Activated T-cell treated with anti-CD3 and anti-CD28 coated beads, Interleukin-2, amount 50 U/mL, for 4 hours (primary cell): ENCODE data around the gene NEB. TPM values are rescaled to one million over a fixed set of nuclear protein-coding genes. Genes with fewer than 3 reads are reported as not detected.

Source experiments
- ATAC-seq, 2 donors: fragments of 200-7000 bp; cut with Tn5 transposase; one replicate each; pipeline ENCODE4 v1.10.0; 2021
- DNase-seq: peaks from one replicate; pipeline ENCODE4 v3.0.0-alpha.2; 2020
- H3K27me3 Mint-ChIP-seq: one replicate; pipeline ENCODE4 v1.8.0; 2021; ENCODE audit warnings: low read depth, mixed read lengths
- H3K36me3 Mint-ChIP-seq: one replicate; pipeline ENCODE4 v1.8.0; 2022; ENCODE audit warnings: mixed read lengths; ENCODE audit not compliant: insufficient read depth
- H3K4me1 Mint-ChIP-seq: one replicate; pipeline ENCODE4 v1.8.0; 2021; ENCODE audit warnings: low read depth, mixed read lengths
- H3K4me3 Mint-ChIP-seq: one replicate; pipeline ENCODE4 v1.8.0; 2021; ENCODE audit warnings: mild to moderate bottlenecking, moderate library complexity, mixed read lengths
- H3K9me3 Mint-ChIP-seq: one replicate; pipeline ENCODE4 v1.8.0; 2021; ENCODE audit warnings: mixed read lengths
- total RNA-seq, 3 donors: library from RNA; stranded (reverse); gene quantifications; one replicate each; pipeline ENCODE4 v1.2.1, GENCODE V29; 2021

NEB gene, protein sequence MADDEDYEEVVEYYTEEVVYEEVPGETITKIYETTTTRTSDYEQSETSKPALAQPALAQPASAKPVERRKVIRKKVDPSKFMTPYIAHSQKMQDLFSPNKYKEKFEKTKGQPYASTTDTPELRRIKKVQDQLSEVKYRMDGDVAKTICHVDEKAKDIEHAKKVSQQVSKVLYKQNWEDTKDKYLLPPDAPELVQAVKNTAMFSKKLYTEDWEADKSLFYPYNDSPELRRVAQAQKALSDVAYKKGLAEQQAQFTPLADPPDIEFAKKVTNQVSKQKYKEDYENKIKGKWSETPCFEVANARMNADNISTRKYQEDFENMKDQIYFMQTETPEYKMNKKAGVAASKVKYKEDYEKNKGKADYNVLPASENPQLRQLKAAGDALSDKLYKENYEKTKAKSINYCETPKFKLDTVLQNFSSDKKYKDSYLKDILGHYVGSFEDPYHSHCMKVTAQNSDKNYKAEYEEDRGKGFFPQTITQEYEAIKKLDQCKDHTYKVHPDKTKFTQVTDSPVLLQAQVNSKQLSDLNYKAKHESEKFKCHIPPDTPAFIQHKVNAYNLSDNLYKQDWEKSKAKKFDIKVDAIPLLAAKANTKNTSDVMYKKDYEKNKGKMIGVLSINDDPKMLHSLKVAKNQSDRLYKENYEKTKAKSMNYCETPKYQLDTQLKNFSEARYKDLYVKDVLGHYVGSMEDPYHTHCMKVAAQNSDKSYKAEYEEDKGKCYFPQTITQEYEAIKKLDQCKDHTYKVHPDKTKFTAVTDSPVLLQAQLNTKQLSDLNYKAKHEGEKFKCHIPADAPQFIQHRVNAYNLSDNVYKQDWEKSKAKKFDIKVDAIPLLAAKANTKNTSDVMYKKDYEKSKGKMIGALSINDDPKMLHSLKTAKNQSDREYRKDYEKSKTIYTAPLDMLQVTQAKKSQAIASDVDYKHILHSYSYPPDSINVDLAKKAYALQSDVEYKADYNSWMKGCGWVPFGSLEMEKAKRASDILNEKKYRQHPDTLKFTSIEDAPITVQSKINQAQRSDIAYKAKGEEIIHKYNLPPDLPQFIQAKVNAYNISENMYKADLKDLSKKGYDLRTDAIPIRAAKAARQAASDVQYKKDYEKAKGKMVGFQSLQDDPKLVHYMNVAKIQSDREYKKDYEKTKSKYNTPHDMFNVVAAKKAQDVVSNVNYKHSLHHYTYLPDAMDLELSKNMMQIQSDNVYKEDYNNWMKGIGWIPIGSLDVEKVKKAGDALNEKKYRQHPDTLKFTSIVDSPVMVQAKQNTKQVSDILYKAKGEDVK (N-terminal part only)
- total RNA-seq: under 1 TPM; 0.25 to 0.50 (median 0.46) TPM

- DNase-seq: no peak
- peaks cover 5% of the 10 kb centered on the region for H3K4me1 Mint-ChIP-seq
- H3K27me3 Mint-ChIP-seq: no peaks in the 10 kb centered on the region
- H3K4me3 Mint-ChIP-seq: no peak within 1 kb of the TSS
- H3K9me3 Mint-ChIP-seq: no peaks in the 10 kb centered on the region
- no peak for ATAC-seq
- no peaks in the 10 kb centered on the region for H3K36me3 Mint-ChIP-seq
These were observed at the start of gene NEB for GRCh38 chr2:151733771-151734672. Gene NEB, minus strand, starts transcription at chr2:151734476. Its CDS starts 1,320 bp downstream, at chr2:151733156.

DNA sequence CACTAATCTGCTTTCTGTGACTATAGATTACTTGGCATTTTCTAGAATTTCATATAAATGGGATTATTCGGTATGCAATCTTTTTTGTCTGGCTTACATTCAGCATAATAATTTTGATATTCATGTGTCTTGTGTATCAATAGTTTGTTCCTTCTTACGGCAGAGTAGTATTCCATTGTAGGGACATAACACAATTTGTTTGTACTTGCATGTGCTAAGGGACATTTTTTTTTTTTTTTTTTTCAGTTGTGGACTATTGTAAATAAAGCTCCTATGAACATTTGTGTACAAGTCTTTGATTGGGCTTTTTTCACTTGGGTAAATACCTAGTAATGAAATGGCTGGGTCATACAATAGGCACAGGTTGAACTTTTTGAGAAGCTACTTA, 48.9 kb upstream of the NEB start:
- H3K4me1 Mint-ChIP-seq: no peaks in the 10 kb centered on the region
- ATAC-seq (no peak), DNase-seq (no peak)
- no peaks in the 10 kb centered on the region for H3K27me3 Mint-ChIP-seq
- no peak overlapping the region for H3K4me3 Mint-ChIP-seq
- peaks cover 50% of the 10 kb centered on the region for H3K36me3 Mint-ChIP-seq
- H3K9me3 Mint-ChIP-seq: peaks cover 3% of the 10 kb centered on the region

DNA sequence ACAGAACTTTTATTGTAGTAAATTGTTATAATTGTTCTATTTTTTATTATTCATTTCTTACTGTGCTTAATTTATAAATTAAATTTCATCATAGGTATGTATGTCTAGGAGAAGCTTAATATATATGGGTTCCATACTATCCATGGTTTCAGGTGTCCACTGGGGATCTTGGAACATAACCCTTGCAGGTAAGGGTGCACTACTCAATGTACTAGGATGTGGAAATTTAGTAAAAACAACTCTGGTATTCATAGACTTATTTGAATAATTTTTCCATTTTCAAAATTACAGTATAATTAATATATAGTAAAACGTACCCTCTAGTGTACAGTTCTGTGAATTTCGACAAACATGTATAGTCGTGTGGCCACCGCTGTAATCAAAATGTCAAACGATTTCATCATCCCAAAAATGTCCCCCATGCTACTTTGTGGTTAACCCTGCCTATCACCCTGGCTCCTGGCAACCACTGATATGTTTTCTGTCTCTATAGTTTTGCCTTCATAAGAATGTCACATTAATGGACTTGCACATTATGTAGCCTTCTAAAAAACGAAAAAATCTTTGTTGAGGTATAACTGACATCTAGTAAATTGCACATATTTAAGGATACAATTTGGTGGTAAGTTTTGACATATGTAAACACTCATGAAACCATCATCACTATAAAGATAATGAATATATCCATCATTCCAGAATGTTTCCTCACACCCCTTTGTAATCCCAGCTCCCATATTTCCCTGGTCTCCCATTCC, 48.3 kb upstream of the NEB start:
- Mint-ChIP-seq H3K27me3 (no peaks in the 10 kb centered on the region), H3K4me1 (no peaks in the 10 kb centered on the region), H3K36me3 (peaks cover 50% of the 10 kb centered on the region), H3K4me3 (no peak overlapping the region), H3K9me3 (peaks cover 3% of the 10 kb centered on the region)
- ATAC-seq (no peak), DNase-seq (no peak)

DNA sequence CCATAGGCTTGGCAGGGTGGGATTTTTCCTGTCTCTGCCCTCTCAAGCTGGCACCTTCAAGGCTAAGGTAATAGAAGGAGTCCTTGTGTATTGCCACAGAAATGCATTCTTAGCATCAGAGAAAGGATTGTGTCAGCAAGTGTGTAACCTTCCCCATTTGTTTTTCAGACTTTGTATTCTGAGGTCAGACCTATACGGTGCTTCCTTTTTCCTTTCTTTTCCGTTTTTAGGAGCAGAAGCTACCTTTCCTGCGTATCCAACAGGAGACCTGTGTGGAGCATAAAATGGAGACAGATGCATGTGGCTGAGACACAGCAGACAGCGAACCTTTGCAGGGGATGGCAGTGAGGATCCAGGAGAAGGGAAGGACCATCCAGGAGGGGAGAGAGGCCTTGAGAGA, 47.4 kb upstream of the NEB start:
- no peak overlapping the region for H3K4me3 Mint-ChIP-seq
- H3K36me3 Mint-ChIP-seq: peaks cover 56% of the 10 kb centered on the region
- ATAC-seq: no peak
- peaks cover 3% of the 10 kb centered on the region for H3K9me3 Mint-ChIP-seq
- no peaks in the 10 kb centered on the region for H3K4me1 Mint-ChIP-seq
- no peak for DNase-seq
- H3K27me3 Mint-ChIP-seq: no peaks in the 10 kb centered on the region

- Mint-ChIP-seq H3K27me3 (no peaks in the 10 kb centered on the region), H3K4me1 (no peaks in the 10 kb centered on the region), H3K36me3 (peaks cover 57% of the 10 kb centered on the region), H3K4me3 (no peak overlapping the region), H3K9me3 (peaks cover 3% of the 10 kb centered on the region)
- DNase-seq (no peak), ATAC-seq (no peak)
These were observed 46.7 kb upstream of the NEB start for GRCh38 chr2:151780938-151781337.

GRCh38 chr2:151777935-151778334, 43.7 kb upstream of the NEB start:
- DNase-seq: no peak
- no peak overlapping the region for H3K4me3 Mint-ChIP-seq
- no peaks in the 10 kb centered on the region for H3K27me3 Mint-ChIP-seq
- peaks cover 45% of the 10 kb centered on the region for H3K36me3 Mint-ChIP-seq
- no peak for ATAC-seq
- H3K9me3 Mint-ChIP-seq: peaks cover 3% of the 10 kb centered on the region
- peaks cover 7% of the 10 kb centered on the region for H3K4me1 Mint-ChIP-seq

- H3K36me3 Mint-ChIP-seq: peaks cover 42% of the 10 kb centered on the region
- H3K4me1 Mint-ChIP-seq: peaks cover 7% of the 10 kb centered on the region
- H3K27me3 Mint-ChIP-seq: no peaks in the 10 kb centered on the region
These were observed 43.2 kb upstream of the NEB start for GRCh38 chr2:151777487-151777886.

DNA sequence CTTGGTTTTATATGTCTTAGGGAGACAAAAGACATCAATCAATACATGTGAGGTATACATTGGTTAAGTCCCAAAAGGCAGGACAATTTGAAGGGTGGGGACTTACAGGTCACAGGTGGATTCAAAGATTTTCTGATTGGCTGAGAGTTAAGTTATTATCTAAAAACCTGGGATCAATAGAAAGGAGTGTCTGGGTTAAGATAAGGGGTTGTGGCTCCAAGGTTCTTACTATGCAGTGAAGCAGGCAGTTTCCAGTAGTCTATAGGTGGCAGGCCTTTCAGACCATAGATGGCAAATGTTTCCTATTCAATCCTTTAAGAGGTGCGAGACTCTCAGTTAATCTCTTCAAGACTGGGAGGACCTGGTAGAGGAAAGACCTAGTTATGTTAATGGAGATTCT, 42.1 kb upstream of the NEB start:
- Mint-ChIP-seq H3K36me3 (peaks cover 42% of the 10 kb centered on the region), H3K4me3 (no peak overlapping the region), H3K9me3 (peaks cover 3% of the 10 kb centered on the region), H3K4me1 (peaks cover 7% of the 10 kb centered on the region), H3K27me3 (no peaks in the 10 kb centered on the region)
- DNase-seq: no peak
- ATAC-seq: no peak

More at GRCh38 chr2:151777487-151777886, 43.2 kb upstream of the NEB start:
- Mint-ChIP-seq H3K4me3 (no peak overlapping the region), H3K9me3 (peaks cover 3% of the 10 kb centered on the region)
- ATAC-seq (no peak), DNase-seq (no peak)

DNA sequence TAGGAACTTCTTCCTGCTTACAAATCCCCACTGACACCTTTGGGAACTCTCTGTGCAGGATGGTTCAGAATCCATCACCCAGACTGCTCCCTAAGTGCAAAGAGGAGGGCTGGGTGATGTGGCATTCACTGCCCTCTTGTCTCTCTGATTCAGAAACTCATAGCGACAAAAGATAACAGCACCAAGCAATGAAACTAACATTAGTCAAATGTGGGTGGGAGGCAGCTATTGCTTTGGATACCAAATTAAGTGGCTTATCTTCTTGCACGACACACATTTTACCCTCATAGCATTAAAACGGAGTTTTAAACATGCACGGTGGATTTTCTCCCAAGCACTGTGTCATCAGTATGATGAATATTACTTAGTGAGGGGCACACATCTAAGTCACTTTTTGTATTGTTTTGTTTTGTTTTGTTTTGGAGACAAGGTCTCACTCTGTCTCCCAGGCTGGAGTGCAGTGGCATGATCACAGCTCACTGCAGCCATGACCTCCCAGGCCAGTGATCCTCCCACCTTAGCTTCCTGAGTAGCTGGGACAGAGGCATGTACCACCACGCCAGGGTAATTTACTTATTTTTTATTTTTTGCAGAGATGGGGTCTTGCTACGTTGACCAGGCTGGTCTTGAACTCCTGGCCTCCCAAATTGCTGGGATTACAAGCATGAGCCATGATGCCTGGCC, 40.9 kb upstream of the NEB start:
- H3K9me3 Mint-ChIP-seq: peaks cover 3% of the 10 kb centered on the region
- no peaks in the 10 kb centered on the region for H3K27me3 Mint-ChIP-seq
- H3K4me3 Mint-ChIP-seq: no peak overlapping the region
- ATAC-seq (no peak), DNase-seq (no peak)
- peaks cover 42% of the 10 kb centered on the region for H3K36me3 Mint-ChIP-seq
- peaks cover 7% of the 10 kb centered on the region for H3K4me1 Mint-ChIP-seq

- H3K36me3 Mint-ChIP-seq: peaks cover 41% of the 10 kb centered on the region
- peaks cover 10% of the 10 kb centered on the region for H3K9me3 Mint-ChIP-seq
- ATAC-seq (no peak), DNase-seq (no peak)
- no peaks in the 10 kb centered on the region for H3K27me3 Mint-ChIP-seq
- peaks cover 7% of the 10 kb centered on the region for H3K4me1 Mint-ChIP-seq
- no peak overlapping the region for H3K4me3 Mint-ChIP-seq
These were observed 40.2 kb upstream of the NEB start for GRCh38 chr2:151774506-151774905.

DNA sequence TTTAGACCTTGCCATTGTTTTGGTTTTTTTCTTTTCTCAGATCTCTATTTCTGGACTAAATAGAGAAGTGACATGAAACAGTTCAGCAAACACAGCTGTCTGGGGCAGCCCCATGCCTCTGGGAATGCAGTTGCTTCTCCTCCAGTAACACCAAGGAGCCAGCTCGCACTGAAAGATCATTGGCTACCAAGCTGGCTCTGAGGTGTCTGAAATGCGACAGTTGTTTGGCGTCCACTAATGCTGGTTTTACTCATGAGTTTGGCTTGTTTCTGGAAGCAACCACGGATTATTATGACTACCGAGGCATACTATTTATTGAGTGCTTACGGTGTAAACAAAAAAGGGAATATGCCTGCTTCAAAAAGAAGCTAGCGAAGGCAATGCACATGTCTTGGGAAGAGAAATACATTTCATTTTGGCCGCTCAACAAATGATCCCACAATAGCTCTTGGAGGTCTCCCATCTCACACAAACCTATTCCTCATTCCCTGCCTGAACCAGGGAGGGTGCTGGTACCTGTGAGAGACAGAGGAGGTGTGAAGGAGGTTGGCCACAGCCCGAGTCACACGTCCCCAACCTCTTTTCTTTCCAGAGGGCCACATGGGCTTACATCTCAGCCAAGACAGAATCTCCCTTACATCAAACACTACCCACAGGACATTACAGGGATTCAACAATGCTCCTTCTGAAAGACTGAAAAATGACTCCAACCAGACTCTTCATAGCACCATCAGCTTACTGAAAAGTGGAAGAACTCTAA, 37.5 kb upstream of the NEB start:
- H3K4me1 Mint-ChIP-seq: peaks cover 14% of the 10 kb centered on the region
- ATAC-seq: no peak
- peaks cover 23% of the 10 kb centered on the region for H3K36me3 Mint-ChIP-seq
- H3K9me3 Mint-ChIP-seq: peaks cover 7% of the 10 kb centered on the region
- no peak overlapping the region for H3K4me3 Mint-ChIP-seq
- no peaks in the 10 kb centered on the region for H3K27me3 Mint-ChIP-seq
- no peak for DNase-seq

- no peak overlapping the region for H3K4me3 Mint-ChIP-seq
- H3K27me3 Mint-ChIP-seq: no peaks in the 10 kb centered on the region
- peaks cover 7% of the 10 kb centered on the region for H3K9me3 Mint-ChIP-seq
- no peak for DNase-seq
- H3K4me1 Mint-ChIP-seq: peaks cover 22% of the 10 kb centered on the region
- no peak for ATAC-seq
- peaks cover 17% of the 10 kb centered on the region for H3K36me3 Mint-ChIP-seq
These were observed 36.7 kb upstream of the NEB start for GRCh38 chr2:151770995-151771394.
